NAMALWA (cell line): Measurements from ENCODE around the gene GOLGA2.
"Not testable (repeated sequence)": the region's sequence is repeated elsewhere in the genome, so short reads cannot be mapped to it uniquely, and the experiment has no call there.

Experiments used
- DNase-seq: peaks from one replicate; pipeline ENCODE4 v3.0.0-alpha.2; 2015; ENCODE audit warnings: low spot score

The GOLGA2 gene

GRCh38 chr9:128233817-128234406 is 41.9 kb downstream of the GOLGA2 start:
- no peak for DNase-seq

DNA sequence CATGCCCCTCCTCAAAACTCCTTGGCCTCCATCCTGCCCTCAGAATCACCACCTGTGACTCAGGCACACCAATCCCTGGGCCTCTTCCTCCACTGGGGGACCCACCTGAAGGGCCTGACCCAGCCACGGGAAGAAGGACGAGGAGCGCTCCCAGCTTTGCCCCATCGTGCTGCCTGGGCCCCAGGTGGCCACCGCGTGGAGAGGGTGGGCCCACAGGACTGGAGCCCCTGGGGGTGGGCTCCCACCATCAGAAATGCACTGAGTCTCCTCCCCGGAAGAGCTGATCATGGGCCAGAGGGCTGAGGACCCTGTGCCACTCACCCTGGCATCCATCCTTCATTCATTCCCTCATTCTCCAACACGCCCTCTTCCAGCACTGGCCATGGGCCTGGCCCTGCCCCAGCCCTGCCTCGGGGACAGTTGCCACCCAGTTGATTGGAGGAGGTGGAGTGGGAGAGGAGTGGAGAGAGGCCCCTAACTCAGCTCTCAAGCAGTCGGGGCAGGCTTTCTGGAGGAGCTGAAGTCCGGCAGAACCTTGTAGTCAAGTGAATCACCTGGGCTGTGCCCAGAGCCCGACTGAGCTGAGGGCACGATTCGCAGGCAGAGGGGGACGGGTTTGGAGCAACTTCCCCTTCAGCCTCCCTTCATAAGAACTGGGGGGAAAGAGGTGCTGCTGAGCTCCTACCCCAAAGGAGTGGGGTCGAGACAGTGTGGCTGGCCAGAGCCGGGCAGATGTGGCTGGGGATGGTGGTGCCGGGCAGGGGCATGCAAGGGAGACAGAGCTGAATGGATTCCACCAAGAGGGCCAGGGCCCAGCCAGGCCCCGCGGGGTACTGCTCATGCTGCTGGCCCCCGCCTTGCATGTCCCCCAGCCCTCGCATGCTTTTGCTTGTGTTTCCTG is 43.0 kb downstream of the GOLGA2 start:
- no peak for DNase-seq

GRCh38 chr9:128231638-128232527 is 43.9 kb downstream of the GOLGA2 start:
- no peak for DNase-seq

- DNase-seq, result not testable (repeated sequence)
Observed at GRCh38 chr9:128230897-128231296, 44.9 kb downstream of the GOLGA2 start.

DNA sequence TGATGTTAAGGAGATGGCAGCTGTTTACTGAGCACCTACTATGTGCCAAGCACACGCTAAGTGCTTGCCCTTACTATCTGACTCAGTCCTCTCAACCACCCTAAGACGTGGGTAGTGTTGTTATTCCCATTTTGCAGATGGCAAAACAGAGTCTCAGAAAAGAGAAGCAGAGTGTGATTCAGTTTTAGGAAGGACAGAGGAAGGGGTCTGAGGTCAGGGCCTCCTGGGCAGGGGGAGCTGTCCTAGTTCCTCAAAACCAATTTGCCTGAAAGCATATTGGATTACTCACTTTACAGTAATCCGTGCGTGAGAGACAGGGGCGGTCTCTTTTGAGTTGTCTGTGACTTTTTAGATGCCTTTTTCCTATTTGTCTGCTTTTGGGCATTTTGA is 49.4 kb downstream of the GOLGA2 start:
- no peak for DNase-seq

DNA sequence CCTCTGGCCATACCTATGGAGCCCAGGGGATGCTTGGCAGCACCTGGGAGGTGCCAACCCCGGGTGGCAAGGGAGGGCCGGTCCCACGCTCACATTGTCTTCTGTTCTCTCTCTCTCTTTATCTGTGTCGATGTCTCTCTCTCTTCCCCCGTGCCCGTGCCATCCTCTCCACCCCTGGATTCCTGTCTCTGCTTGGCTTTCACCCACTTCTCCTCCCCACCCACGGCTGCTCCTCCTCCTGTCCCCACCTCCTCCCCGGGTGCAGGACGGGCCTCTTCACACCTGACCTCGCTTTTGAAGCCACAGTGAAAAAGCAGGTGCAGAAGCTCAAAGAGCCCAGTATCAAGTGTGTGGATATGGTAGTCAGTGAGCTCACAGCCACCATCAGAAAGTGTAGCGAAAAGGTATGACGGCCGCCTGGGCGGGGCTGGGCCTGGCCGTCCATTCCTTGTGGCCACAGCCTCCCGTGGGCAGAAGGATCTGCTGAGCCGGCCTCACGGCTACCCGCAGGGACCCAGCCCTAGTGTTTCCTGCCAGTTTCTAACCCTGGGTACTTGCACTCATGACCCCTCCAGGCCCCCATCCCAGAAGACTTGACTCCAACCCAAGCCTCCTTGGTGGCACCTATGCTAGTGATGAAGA is 49.9 kb downstream of the GOLGA2 start:
- DNase-seq, result no peak

DNA sequence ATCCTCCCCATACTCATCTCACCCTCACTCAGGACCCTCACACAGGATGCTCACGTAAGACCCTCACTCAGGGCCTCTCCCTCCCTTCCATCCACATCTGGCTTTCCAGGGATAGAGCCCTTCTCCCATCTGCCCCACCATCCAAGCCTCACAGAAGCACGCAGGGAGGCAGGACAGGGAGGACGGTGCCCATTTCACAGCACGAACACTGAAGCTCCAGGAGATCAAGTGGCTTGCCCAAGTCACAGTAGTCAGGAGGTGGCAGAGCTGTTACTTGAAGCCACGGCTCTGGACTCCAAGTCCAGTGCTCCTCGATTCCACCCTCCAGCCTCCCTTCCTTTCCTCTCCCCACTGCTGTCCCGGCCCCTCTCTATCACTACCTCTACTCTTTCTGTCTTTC is 50.9 kb downstream of the GOLGA2 start:
- no peak for DNase-seq

DNA sequence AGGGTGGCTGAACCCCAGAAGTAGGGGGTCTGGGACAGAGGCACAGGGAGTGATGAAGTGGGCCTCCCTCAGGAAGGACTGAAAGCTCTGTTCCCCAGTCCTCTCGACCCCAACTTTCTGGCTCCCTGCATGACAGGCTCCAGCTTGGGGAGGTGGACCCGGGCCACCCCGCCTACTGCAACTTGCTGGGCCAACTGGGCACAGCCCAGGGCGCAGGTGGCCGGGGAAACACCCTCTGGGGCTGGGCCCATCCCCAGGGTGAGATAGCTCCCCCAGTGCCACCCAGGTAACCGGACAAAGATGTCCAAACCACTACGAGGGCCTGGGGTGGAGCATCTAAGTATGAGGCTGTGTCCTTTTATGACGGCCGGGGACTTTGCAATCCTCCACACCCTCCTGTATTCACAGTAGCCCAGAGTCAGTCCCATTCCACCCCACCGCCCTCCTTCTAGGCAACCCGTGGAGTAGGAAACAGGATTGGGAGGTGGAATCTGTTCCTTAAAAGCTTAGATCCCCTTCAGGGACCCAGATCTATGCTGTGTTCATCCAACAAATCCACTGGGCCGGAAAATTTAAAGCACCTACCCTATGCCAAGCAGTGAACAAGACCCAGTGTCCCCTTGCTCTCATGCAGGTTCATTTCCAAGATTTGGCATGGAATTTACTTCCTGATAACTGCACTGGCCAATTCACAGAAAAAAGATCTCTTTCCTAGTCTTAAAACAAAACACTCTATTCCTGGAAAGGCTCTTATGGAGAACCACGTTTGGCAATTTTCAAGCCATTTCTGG is 52.7 kb downstream of the GOLGA2 start:
- no peak for DNase-seq

- DNase-seq, result no peak
Observed at GRCh38 chr9:128222026-128222425, 53.8 kb downstream of the GOLGA2 start.

GRCh38 chr9:128219831-128220230 is 56.0 kb downstream of the GOLGA2 start:
- DNase-seq, result no peak

DNA sequence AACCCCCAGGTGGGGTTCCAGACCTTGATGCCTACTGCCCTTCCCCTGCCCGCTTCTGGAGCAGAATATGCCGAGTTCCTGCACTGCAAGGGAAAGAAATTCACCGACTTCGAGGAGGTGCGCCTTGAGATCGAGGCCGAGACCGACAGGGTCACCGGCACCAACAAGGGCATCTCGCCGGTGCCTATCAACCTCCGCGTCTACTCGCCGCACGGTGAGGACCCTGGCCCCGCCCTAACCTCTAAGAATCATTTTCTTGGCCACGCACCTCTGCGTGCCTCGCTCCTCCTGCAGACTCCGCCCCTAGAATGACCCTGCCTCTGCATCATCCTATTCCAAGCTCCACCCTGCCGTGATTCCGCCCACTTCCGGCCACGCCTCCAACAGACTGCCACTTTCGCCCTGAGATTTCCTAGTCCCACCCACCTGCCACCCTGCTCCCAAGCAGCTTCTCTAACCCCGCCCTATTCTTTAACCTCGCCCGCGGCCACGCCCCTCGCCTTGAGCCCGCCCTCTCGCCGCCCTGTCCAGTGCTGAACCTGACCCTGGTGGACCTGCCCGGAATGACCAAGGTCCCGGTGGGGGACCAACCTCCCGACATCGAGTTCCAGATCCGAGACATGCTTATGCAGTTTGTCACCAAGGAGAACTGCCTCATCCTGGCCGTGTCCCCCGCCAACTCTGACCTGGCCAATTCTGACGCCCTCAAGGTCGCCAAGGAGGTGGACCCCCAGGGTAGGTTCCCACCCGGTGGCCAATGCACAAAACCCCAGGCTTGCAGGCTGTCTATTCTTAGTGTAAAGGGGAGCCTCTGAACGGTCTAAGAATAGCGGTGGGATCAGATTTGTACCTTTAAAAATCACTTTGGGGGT is 57.1 kb downstream of the GOLGA2 start:
- peak; percentile 98 for DNase-seq

DNA sequence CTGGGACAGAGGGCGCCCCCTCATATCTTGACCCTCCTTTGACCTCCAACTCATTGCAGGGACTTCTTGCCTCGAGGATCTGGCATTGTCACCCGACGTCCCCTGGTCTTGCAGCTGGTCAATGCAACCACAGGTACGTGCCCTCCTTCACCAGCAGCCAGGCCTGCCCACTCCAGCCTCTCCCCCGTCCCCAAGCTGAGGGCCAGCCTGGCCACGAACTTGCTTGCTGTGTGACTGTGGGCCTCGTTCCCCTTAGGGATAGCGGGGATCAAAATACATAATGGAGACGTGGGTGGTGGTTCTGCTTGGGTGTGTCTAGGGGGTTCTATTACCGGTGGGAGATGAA is 57.7 kb downstream of the GOLGA2 start:
- no peak for DNase-seq

DNA sequence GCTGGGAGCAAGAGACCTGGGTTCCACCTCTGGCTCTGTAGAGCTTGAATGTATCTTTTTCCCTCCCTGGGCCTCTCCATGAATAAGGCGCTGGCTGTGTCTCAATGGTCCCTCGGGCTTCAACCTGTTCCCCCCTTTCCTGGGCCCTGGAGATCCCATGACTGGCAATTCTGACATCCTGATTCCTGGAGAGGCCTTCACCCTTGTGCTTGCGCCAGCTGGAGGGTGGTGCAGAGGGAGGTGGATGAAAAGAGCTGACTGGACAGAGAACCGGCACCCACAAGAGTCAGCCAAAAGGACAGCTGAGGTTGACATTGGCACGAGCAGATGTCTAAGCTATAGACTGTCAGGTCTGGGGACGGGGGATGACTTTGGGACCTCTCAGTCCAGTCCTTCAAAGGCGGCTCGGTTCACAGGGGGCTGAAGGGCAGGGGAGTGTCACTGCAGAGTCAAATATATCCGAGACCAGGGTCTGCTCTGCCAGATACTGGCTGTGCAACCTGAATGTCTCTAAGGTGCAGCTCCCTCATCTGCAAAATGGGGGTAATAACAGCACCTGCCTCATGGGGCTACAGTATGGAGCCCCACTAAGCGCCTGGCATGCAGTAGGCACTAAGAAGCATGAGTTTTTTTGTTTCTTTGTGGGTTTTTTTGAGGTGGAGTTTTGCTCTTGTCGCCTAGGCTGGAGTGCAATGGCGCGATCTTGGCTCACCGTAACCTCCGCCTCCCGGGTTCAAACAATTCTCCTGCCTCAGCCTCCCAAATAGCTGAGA is 58.8 kb downstream of the GOLGA2 start:
- no peak for DNase-seq

DNA sequence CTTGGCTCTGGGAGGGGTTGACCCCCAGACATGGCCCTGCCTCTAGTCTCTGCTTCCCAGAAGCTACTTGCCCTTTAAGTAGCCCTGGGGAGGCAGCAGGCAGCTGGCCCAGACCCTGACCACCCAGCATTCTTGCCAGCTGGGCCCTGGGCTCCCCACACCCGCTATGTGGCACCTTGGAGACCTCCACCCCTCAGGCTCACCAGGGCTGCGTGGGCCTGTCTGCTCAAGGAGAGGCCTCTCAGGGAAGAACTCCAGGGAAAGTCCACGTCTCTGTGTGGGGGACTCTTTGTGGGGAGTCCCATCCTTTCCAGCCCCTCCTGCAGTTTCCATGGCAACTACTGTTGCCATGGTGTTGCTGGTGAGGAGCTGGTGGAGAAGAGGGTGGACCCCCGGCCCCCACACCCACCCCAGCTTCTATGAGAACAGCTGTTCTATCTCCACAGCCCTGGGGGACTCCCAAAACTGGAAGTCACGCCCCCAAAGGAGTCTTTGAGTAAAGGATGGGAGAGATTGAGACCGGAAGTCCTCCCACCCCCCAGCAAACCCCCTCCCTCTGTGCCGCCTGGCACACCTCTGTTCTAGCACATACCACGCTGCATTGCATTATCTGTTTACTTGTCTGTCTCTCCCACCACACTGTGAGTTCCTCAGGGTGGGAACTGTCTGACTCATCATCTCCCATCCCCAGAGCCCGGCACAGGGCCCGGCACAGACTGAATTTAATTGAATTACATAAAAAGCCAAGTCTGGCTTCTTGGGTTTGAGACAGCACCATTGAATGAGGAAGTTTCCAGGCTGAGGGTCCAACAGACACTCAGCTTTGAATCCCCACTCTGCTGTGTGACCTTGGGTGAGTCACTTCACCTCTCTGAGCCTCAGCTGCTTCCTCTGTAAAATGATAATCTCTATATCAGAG is 60.1 kb downstream of the GOLGA2 start:
- DNase-seq, result no peak

DNA sequence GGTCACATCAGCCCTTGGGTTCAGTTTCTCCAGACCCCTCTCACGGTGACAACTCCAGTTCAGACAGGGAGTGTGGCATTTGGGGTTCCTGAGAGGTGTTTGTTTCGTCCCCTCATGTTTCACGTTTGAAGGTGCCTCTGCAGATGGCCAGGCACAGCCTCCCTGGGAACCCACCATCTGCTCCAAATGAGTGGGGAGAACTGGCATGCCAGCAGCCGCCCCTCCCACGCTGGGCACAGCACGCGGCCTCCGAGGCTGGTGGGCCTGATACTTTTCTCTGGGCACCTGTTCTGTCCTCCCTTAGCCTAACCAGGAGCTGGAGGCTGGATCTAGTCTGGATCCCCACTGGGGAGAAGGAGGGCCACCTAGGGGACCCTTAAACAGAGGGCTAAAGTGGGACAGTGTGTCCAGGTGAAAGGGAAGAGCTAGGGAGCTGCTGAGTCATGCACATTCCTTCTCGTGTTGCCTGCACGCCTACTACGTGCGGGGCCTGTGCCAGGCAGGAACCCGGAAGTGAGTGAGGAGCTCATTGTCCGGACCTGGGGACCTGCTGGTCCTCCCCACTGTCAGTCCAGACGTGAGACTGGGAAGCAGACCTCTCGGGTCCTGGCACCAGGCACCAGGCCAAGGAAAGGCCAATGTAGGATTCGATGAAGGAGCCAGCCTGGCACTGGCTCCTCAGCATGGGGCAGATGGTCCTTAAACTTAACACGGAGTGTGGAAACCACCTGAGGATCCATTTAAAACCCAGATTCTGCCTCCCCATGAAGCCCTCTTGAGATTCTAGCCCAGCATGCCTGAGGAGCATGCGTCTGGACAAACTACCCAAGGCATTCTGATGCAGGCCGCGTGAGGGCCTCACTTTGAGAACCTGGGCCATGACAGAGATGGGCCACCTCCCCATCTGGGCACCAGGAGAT is 61.0 kb downstream of the GOLGA2 start:
- no peak for DNase-seq

DNA sequence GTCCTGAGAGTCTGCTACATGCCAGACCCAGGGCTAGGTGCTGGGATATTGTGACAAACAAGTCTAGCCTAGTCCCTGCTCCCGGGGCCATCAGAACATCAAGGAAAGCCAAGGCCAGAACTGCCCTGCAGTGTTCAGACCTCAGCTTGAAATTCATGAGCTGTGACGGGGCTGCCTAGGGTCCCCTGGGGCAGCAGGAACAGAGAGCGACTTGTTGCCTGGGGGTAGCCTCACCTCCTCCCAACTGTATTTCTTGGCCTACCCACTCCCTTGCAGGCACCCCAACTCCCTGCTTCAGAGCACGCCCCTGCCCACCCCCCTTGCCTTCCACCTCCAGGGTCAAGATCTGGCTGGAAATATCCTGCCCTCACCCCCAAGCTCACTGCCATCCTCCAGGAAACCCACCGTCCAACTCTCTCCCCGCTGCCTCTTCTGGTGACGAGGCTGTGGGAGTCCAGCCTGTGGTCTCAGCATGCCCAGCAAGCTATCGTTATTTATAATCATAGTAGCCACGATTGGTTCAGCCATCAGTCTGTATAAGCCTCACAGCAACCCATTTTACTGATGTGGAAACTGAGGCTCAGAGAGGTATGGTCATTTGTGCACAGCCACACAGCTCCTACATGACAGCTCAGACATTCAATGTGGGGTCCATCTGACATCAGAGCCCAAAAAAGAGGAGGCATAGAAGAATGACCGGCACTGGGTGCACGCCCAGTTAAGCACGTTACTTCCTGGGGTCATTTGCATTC is 61.9 kb downstream of the GOLGA2 start:
- no peak for DNase-seq

GRCh38 chr9:128211981-128212281 is 63.9 kb downstream of the GOLGA2 start:
- no peak for DNase-seq
